Caco-2 (cell line): ENCODE results near the gene KIF17. TPM values are rescaled to one million over a fixed set of nuclear protein-coding genes. Genes with fewer than 3 reads are reported as not detected.

Source experiments
- BruUV-seq: library from RNA; stranded (reverse); fragments of 400-500 nt; replicated peaks from 2 replicates; lab custom pipeline; 2021; lab: Mats Ljungman, UMichigan
- CTCF ChIA-PET: fragments of 300-600 bp; sonication (Branson Sonifier 250); formaldehyde crosslinking; loops from one replicate; lab custom pipeline; 2022; ENCODE audit warnings: antibody characterized with exemption; lab: Charles Lee
- POLR2A ChIA-PET: fragments of 300-600 bp; sonication (Branson Sonifier 250); formaldehyde crosslinking; loops from one replicate; lab custom pipeline; 2022; ENCODE audit warnings: antibody characterized with exemption; lab: Charles Lee
- DNase-seq, 2 experiments: peaks; one replicate each; pipeline versions ENCODE4 v3.0.0 to v3.0.0-alpha.2; 2020 to 2022
- H3K27me3 ChIP-seq: replicated peaks from 2 replicates; pipeline ENCODE4 v1.6.0; 2011; ENCODE audit warnings: low read length; ENCODE audit not compliant: control insufficient read depth, insufficient read depth
- H3K36me3 ChIP-seq: 2 replicates; pipeline ENCODE4 v1.5.1; 2011; ENCODE audit warnings: low read length; ENCODE audit not compliant: control insufficient read depth, insufficient read depth
- H3K4me1 ChIP-seq: fragments of 250-450 bp; sonication (Bioruptor Pico); 2 replicates; pipeline ENCODE4 v1.5.1; 2020; ENCODE audit warnings: mild to moderate bottlenecking
- H3K4me3 ChIP-seq: 2 replicates; pipeline ENCODE4 v1.5.1; 2011; ENCODE audit warnings: low read depth, mild to moderate bottlenecking, control low read depth, low read length
- H3K9me3 ChIP-seq: fragments of 250-450 bp; sonication (Bioruptor Pico); 2 replicates; pipeline ENCODE4 v1.5.1; 2020; ENCODE audit warnings: mild to moderate bottlenecking, moderate library complexity
- H3K27ac Mint-ChIP-seq: one replicate; pipeline ENCODE4 v1.8.0; 2022; ENCODE audit warnings: mixed read lengths; ENCODE audit not compliant: unreplicated experiment
- H3K27me3 Mint-ChIP-seq: one replicate; pipeline ENCODE4 v1.8.0; 2022; ENCODE audit warnings: mixed read lengths; ENCODE audit not compliant: insufficient read depth, unreplicated experiment
- H3K36me3 Mint-ChIP-seq: one replicate; pipeline ENCODE4 v1.8.0; 2022; ENCODE audit warnings: mild to moderate bottlenecking, mixed read lengths; ENCODE audit not compliant: insufficient read depth, unreplicated experiment
- H3K4me1 Mint-ChIP-seq: one replicate; pipeline ENCODE4 v1.8.0; 2022; ENCODE audit warnings: low read depth, mixed read lengths; ENCODE audit not compliant: unreplicated experiment
- H3K4me3 Mint-ChIP-seq: one replicate; pipeline ENCODE4 v1.8.0; 2022; ENCODE audit warnings: mild to moderate bottlenecking, moderate library complexity, mixed read lengths; ENCODE audit not compliant: unreplicated experiment
- H3K9me3 Mint-ChIP-seq: one replicate; pipeline ENCODE4 v1.8.0; 2022; ENCODE audit warnings: mixed read lengths; ENCODE audit not compliant: unreplicated experiment
- intact Hi-C: fragments of 100-400 bp; cut with micrococcal nuclease; formaldehyde crosslinking; loops from one replicate; pipeline ENCODE4 v1.10.0; 2022; ENCODE audit not compliant: unreplicated experiment
- total RNA-seq: library from RNA; stranded (reverse); gene quantifications from 2 replicates; pipeline ENCODE4 v1.2.3, GENCODE V29; 2022
- TF ChIP-seq, protein P1 (sequence below), 2 experiments: fragments of 200-600 bp in 1 of 2; IDR thresholded peaks; 1 replicate in 1 of 2; 2 replicates in 1 of 2; pipeline versions ENCODE4 v1.5.1 to v1.8.0; 2011 to 2022; ENCODE audit warnings: antibody characterized with exemption in 1 of 2, control low read depth in 1 of 2, inconsistent platforms in 1 of 2, low read depth in 1 of 2, low read length in 1 of 2, mild to moderate bottlenecking in 1 of 2, moderate library complexity in 1 of 2; ENCODE audit not compliant: insufficient read depth in 1 of 2, severe bottlenecking in 1 of 2, unreplicated experiment in 1 of 2

The KIF17 gene
- total RNA-seq, 1 experiment from 2014 or later = 1.5 TPM

DNA sequence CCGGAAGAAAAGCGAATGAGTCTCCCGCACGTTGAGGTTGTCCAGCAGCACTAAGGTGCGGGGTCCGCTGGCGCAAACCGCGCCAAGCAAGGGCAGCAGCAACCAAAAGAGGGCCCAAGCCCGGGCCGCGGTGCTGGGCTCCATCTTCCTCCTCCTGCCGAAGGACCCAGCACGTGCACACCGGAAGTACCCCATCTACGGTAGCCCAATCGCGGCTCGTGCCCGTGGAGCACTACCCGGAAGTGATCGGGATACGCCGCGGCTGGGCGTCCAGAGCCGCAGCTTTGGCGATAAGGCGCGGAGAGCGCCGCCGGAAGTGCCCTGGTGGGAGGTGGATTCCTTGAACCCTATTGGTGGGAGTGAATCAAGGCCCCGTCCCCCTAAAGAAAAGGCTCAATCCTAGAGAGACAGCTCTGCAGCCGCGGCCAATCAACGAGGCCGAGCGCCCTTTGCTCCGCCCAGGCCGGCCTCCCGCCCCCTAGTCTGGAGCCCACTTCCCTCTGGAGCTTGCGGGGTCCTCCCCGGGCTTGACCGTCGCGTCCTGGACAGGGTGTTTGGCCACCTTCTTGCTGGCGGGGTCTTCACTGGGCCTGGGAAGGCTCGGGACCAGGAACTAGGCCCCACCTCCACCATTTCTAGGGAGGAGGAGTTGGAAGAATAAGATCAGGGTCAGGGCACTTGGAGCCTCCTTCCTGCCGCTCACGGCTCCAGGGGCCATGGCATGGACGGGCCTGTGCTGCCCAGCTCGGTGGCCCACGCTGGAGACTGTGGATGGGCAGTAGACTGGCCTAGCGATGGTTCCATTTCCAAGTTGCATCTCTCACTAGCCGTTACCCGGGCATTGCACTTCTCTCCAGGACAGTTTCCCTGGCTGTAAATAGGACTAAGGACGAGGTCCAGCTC is 56.3 kb downstream of the KIF17 start, which contains the start of gene DDOST:
Gene DDOST, minus strand, starts transcription at position 163 of the 903 bp plus-strand sequence. Its CDS starts 19 bp downstream, at position 144.
- no peaks in the 10 kb centered on the region for H3K36me3 ChIP-seq
- no TSS peak for BruUV-seq
- POLR2A ChIA-PET = interaction anchor here (0.5 to 1.9 kb wide), 2 partner anchors 112 to 125 kb away, joined by 3 to 6 read pairs; partner anchors contain the start of gene HP1BP3
- TF ChIP-seq, protein P1, sequence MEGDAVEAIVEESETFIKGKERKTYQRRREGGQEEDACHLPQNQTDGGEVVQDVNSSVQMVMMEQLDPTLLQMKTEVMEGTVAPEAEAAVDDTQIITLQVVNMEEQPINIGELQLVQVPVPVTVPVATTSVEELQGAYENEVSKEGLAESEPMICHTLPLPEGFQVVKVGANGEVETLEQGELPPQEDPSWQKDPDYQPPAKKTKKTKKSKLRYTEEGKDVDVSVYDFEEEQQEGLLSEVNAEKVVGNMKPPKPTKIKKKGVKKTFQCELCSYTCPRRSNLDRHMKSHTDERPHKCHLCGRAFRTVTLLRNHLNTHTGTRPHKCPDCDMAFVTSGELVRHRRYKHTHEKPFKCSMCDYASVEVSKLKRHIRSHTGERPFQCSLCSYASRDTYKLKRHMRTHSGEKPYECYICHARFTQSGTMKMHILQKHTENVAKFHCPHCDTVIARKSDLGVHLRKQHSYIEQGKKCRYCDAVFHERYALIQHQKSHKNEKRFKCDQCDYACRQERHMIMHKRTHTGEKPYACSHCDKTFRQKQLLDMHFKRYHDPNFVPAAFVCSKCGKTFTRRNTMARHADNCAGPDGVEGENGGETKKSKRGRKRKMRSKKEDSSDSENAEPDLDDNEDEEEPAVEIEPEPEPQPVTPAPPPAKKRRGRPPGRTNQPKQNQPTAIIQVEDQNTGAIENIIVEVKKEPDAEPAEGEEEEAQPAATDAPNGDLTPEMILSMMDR (IDR thresholded peaks at IDR 0.05; ENCODE audit: insufficient read depth in 1 of 2, low read depth in 1 of 2, low read length in 1 of 2, severe bottlenecking in 1 of 2, unreplicated experiment in 1 of 2) = peak in 1 of 2 experiments; percentile 58
- H3K27ac Mint-ChIP-seq = peak within 1 kb of the TSS; percentile 95
- peak within 1 kb of the TSS; percentile 75 for H3K4me3 ChIP-seq
- no peaks in the 10 kb centered on the region for H3K4me1 ChIP-seq
- DNase-seq = peak; percentile 96 to 97
- intact Hi-C loops = no loop called here
- CTCF ChIA-PET = interaction anchor here (0.5 to 1.8 kb wide), 7 partner anchors 20 to 153 kb away, joined by 3 to 12 read pairs (median 3); no protein-coding TSS in a partner anchor
- no peaks in the 10 kb centered on the region for H3K9me3 ChIP-seq
- peaks cover 44% of the 10 kb centered on the region for H3K36me3 Mint-ChIP-seq
- H3K4me3 Mint-ChIP-seq = peak within 1 kb of the TSS; percentile 95
- H3K27me3 Mint-ChIP-seq = no peaks in the 10 kb centered on the region
- H3K9me3 Mint-ChIP-seq = no peaks in the 10 kb centered on the region
- no peaks in the 10 kb centered on the region for H3K27me3 ChIP-seq
- H3K4me1 Mint-ChIP-seq = peaks cover 19% of the 10 kb centered on the region

DNA sequence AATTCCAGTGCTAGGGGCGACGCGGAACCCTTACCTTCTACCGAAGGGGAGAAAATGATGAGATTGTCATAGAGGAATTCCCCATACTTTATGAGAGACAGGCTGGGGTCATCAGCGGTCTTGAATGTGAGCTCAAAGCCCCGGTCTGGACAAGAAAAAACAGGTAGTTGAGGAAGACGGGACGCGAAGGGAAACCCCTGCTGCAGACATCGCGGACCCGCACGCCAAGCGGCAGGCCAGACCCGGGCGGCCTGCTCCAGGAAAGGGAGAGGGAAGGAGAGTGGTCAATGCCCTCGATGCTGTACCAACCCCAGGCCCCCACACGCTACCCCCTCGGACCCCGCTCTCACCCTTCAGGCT is 57.0 kb downstream of the KIF17 start:
- Mint-ChIP-seq H3K27ac (peak overlapping the region; percentile 95), H3K36me3 (peaks cover 48% of the 10 kb centered on the region), H3K9me3 (no peaks in the 10 kb centered on the region), H3K27me3 (no peaks in the 10 kb centered on the region), H3K4me1 (peaks cover 19% of the 10 kb centered on the region), H3K4me3 (peak overlapping the region; percentile 95)
- CTCF ChIA-PET = interaction anchor here (1.0 to 1.8 kb wide), 4 partner anchors 20 to 86 kb away, joined by 3 to 12 read pairs (median 4); no protein-coding TSS in a partner anchor
- Histone ChIP-seq H3K4me3 (peak overlapping the region; percentile 61), H3K36me3 (peaks cover 1% of the 10 kb centered on the region; the same call in 1 of the 2 replicates), H3K4me1 (no peaks in the 10 kb centered on the region), H3K9me3 (no peaks in the 10 kb centered on the region), H3K27me3 (no peaks in the 10 kb centered on the region)
- intact Hi-C loops = no loop called here
- no peak for DNase-seq
- TF ChIP-seq, protein P1 (IDR thresholded peaks at IDR 0.05; ENCODE audit: insufficient read depth in 1 of 2, low read depth in 1 of 2, low read length in 1 of 2, severe bottlenecking in 1 of 2, unreplicated experiment in 1 of 2) = no peak
- no TSS peak for BruUV-seq
- POLR2A ChIA-PET = interaction anchor here (0.5 to 1.9 kb wide), 2 partner anchors 113 to 126 kb away, joined by 3 to 6 read pairs; partner anchors contain the start of gene HP1BP3

DNA sequence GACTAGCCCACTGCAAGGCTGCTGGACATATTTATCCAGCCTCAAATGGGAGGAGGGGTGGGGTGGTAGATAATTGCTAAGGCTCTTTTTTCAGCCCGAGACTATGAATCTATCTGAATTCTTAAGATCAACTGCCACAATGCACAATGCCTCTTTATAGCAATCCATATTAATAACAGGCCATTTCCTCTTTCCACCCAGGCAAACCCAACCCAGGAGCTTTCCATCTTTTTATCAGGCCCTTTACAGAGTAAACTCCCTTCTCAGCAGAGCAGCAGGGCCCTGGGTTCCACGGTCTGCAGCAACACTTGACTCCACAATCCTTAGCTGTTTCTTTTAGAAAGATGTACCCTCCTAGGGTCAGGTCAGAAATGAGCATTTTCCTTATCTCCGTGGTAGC is 57.4 kb downstream of the KIF17 start:
- TF ChIP-seq, protein P1 (IDR thresholded peaks at IDR 0.05; ENCODE audit: insufficient read depth in 1 of 2, low read depth in 1 of 2, low read length in 1 of 2, severe bottlenecking in 1 of 2, unreplicated experiment in 1 of 2) = no peak
- TSS peak; percentile 59 for BruUV-seq
- DNase-seq = no peak
- CTCF ChIA-PET = interaction anchor here (0.6 to 1.8 kb wide), 2 partner anchors 27 to 57 kb away, joined by 3 to 12 read pairs; partner anchors contain the start of gene KIF17
- peaks cover 1% of the 10 kb centered on the region; the same call in 1 of the 2 replicates for H3K36me3 ChIP-seq
- Mint-ChIP-seq H3K36me3 (peaks cover 52% of the 10 kb centered on the region), H3K27ac (peak overlapping the region; percentile 95), H3K4me3 (peak overlapping the region; percentile 95), H3K9me3 (no peaks in the 10 kb centered on the region), H3K4me1 (peaks cover 19% of the 10 kb centered on the region), H3K27me3 (no peaks in the 10 kb centered on the region)
- intact Hi-C loops = no loop called here
- no peaks in the 10 kb centered on the region for H3K9me3 ChIP-seq
- H3K4me3 ChIP-seq = peak overlapping the region; percentile 61
- no peaks in the 10 kb centered on the region for H3K27me3 ChIP-seq
- POLR2A ChIA-PET = interaction anchor here (1.9 kb wide), 1 partner anchor 126 kb away, joined by 6 read pairs; the partner anchor contains the start of gene HP1BP3
- no peaks in the 10 kb centered on the region for H3K4me1 ChIP-seq
